ENCODE data around the gene SNX2. TPM values are rescaled to one million over a fixed set of nuclear protein-coding genes. Genes with fewer than 3 reads are reported as not detected.
A peak's percentile ranks its signal among the peaks of the same experiment; 100 is the strongest.
"Not testable (repeated sequence)": the region's sequence is repeated elsewhere in the genome, so short reads cannot be mapped to it uniquely, and the experiment has no call there.

Gene SNX2
- polyA plus RNA-seq, 3 donors = 144 to 179 (median 156) TPM

DNA sequence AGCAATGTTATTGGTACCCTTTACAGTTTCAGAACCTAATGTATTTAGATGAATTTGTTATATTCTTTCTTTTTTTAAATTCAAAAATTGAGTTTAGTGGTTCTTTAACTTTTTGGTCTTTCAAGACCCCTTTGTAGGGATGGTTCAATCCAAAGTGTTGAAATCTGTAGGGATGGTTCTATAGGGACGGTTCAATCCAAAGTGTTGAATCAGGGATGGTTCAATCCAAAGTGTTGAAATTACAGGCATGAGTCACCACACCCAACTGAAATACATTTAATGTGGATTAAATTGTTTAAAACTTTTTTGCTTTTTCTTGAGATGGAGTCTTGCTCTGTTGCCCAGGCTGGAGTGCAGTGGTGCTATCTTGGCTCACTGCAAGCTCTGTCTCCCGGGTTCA lies 30.6 kb downstream of the SNX2 start:
- DNase-seq (ENCODE audit: extremely low read depth in 1 of 11, low read depth in 9 of 11, low spot score in 4 of 11) = no peak

GRCh38 chr5:122810405-122810804 lies 35.5 kb downstream of the SNX2 start:
- no peak for DNase-seq (ENCODE audit: extremely low read depth in 1 of 11, low read depth in 9 of 11, low spot score in 4 of 11)

GRCh38 chr5:122815218-122815767 lies 40.4 kb downstream of the SNX2 start:
- no peak for DNase-seq (ENCODE audit: extremely low read depth in 1 of 11, low read depth in 9 of 11, low spot score in 4 of 11)

DNA sequence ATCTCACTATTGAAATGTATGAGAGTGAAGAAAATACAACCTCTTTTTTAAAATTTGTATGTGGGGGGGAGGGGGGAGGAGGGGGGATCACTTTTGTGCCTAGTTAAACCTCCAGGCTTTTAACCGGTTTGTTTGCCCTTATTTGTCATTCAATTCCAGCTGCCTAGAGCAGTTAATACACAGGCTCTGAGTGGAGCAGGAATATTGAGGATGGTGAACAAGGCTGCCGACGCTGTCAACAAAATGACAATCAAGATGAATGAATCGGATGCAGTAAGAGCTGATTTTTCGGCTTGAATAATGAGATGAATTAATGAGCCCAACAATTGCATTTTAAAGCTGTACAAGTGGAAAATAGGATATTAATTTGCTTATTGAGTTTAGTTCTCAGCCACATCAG lies 41.9 kb downstream of the SNX2 start:
- no peak for DNase-seq (ENCODE audit: extremely low read depth in 1 of 11, low read depth in 9 of 11, low spot score in 4 of 11)

- no peak for DNase-seq (ENCODE audit: extremely low read depth in 1 of 11, low read depth in 9 of 11, low spot score in 4 of 11)
Measured at GRCh38 chr5:122831984-122832383, 57.1 kb downstream of the SNX2 start.

GRCh38 chr5:122835681-122836080 lies 60.8 kb downstream of the SNX2 start:
- no peak for DNase-seq (ENCODE audit: extremely low read depth in 1 of 11, low read depth in 9 of 11, low spot score in 4 of 11)

- DNase-seq (ENCODE audit: extremely low read depth in 1 of 11, low read depth in 9 of 11, low spot score in 4 of 11) = no peak
Measured at GRCh38 chr5:122836947-122837346, 62.1 kb downstream of the SNX2 start.

DNA sequence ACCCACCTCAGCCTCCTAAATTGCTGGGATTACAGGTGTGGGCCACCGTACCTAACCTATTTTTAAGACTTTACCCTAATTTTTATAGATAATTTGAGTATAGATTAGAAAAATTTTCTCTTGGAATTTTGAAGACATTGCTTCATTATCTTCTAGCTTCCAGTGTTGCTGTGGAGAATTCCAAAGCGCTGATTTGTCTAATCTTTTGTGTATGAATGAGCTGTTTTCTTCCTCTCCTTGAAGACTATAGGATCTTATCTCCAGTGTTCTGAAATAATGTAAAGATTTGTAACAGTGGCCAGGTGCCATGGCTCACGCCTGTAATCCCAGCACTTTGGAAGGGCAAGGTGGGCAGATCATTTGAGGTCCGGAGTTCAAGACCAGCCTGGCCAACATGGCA lies 64.9 kb downstream of the SNX2 start:
- no peak for DNase-seq (ENCODE audit: extremely low read depth in 1 of 11, low read depth in 9 of 11, low spot score in 4 of 11)

- DNase-seq (ENCODE audit: extremely low read depth in 1 of 11, low read depth in 9 of 11, low spot score in 4 of 11) = no peak
Measured at GRCh38 chr5:122842016-122842580, 67.2 kb downstream of the SNX2 start.

DNA sequence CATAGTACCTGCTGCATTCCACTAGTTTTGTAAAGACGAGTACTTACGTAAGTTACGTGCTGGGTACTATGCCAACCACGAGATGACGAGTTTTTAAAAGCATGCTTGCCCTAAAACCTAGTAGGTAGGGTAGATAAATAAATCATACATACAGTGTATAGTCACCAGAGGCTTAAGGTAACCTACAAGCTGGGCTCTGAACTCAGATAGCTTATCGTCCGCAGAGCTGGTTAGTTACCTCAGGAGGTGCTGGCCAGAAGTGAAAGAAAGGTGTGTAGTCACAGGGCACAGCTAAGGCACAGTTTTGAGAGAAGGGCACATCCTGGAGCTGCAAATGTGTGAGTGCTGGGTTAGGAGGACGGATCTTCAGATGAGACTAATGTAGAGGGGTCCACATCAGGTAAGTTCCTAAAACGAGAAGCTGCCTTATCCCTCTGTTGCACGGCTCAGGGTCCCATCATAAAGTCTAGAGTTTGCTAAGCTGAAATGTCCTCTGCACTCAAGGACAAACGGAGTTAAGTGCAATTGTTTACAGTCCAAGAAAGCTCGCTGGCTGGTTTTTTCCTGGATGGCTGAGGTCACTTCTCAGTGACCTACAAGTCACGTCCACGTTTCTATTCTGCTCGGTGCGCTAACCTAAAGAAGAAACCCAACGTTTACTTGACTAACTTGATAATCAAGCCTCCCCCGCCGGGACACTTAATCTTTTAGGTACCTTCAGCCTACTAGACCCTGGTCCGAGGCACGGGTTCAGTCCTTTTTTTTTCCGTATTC lies 69.4 kb downstream of the SNX2 start:
- peak in 9 of 11 donors; percentile 3 to 32 (median 17) for DNase-seq (ENCODE audit: extremely low read depth in 1 of 11, low read depth in 9 of 11, low spot score in 4 of 11)

- peak in 3 of 11 donors; percentile 13 to 53 (median 16) for DNase-seq (ENCODE audit: extremely low read depth in 1 of 11, low read depth in 9 of 11, low spot score in 4 of 11)
Measured at GRCh38 chr5:122844910-122845228, 70.0 kb downstream of the SNX2 start.

DNA sequence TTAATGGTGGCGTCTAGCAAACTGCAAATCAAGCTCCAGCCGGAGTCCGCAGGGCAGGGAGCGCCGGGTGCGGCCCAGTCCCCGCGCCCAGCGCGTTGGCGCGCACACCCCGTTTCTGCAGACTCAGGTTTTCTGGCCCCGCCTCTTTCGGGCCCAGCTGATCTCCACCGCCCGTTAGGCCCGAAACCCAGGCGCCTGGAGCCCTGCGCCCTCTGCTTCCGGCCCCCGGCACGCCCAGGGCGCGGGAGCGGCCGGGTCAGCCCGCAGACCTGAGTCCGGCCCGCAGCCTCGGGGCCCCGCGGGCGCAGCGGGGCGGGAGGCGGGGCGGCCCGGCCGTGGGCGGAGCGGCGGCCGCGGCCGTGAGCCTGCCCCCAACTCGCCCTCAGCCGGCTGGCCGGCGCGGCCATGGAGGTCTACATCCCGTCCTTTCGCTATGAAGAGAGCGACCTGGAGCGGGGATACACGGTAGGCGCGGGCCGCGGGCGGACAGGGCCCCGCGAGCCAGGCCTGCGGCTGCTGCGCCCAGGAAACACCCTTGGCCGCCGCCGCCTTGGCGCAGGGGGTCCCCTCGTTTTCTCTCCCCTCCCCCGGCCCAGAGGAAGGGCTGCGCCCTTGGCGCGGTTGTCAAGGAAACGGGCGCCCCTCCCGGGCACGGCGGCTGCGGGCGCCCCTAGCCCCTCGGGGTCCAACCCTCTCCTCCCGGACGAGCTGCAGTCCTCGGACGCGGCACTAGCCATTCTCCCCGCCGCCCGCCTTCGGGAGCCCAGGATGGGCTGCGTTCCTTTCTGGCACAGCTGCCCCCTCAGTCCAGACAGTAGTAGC lies 70.6 kb downstream of the SNX2 start, which contains the start of gene SNX24:
TSS of gene SNX24 (plus strand) at position 385 of the 822 bp plus-strand sequence. CDS start at position 406, 21 bp downstream.
- DNase-seq (ENCODE audit: extremely low read depth in 1 of 11, low read depth in 9 of 11, low spot score in 4 of 11) = peak in 10 of 11 donors; percentile 42 to 74 (median 64)

GRCh38 chr5:122846051-122846550 lies 71.2 kb downstream of the SNX2 start:
- peak in 6 of 11 donors; percentile 6 to 42 (median 16) for DNase-seq (ENCODE audit: extremely low read depth in 1 of 11, low read depth in 9 of 11, low spot score in 4 of 11)

DNA sequence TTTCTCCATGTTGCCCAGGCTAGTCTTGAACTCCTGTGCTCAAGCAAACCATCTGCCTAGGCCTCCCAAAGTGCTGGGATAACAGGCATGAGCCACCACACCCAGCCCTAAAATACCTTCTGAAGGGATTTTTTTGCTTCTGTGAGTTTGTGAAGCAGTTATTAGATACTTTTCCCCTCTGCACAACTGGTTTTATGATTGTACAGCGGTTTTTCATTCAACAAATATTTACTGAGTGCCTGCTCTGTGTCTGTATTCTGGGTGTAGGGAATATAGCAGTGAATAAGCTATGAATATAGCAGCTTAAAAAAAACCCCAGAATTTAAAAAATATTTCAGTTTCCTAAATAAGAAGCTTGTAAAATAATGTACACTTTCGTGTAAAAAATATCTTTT lies 72.8 kb downstream of the SNX2 start:
- no peak for DNase-seq (ENCODE audit: extremely low read depth in 1 of 11, low read depth in 9 of 11, low spot score in 4 of 11)

DNA sequence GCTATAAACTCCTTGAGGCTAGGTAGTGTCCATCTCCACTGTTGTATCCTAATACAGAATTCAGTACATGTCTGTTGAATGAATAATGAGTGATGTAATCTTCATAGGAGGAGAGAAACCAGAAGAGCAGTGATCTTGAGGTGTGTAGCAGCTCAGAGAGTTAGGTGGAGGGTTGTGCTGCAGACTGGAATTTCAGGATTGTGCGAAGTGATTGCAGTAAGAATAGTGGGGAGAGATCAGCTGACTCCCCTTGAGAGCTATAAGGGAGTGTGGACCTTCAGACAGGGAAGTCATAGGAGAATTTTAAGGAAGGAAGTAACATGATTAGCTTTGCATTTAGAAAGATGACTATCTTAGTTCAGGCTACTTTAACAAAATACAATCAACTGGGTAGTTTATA lies 74.9 kb downstream of the SNX2 start:
- DNase-seq (ENCODE audit: extremely low read depth in 1 of 11, low read depth in 9 of 11, low spot score in 4 of 11) = no peak

- not testable (repeated sequence) for DNase-seq (ENCODE audit: extremely low read depth in 1 of 11, low read depth in 9 of 11, low spot score in 4 of 11)
Measured at GRCh38 chr5:122857538-122857937, 82.7 kb downstream of the SNX2 start.

DNA sequence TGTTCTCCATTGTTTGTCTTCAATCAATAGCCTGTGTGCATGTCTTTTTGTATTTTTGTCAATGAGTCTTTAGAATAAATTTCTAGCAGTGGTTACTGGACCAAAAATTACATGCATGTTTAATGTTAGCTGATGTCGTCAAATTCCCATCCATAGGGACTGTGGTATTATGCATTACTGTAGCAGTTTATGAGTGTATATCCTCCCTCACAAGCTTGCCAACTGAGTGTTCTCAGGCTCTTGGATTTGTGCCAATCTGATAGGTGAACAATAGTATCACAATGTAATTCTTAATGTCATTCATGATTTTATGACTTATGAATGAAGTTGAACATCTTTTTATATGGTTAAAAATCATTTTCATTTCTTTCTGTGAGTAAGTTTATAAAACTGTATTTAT lies 83.6 kb downstream of the SNX2 start:
- DNase-seq (ENCODE audit: extremely low read depth in 1 of 11, low read depth in 9 of 11, low spot score in 4 of 11) = no peak

- no peak for DNase-seq (ENCODE audit: extremely low read depth in 1 of 11, low read depth in 9 of 11, low spot score in 4 of 11)
Measured at GRCh38 chr5:122863240-122863639, 88.4 kb downstream of the SNX2 start.

DNA sequence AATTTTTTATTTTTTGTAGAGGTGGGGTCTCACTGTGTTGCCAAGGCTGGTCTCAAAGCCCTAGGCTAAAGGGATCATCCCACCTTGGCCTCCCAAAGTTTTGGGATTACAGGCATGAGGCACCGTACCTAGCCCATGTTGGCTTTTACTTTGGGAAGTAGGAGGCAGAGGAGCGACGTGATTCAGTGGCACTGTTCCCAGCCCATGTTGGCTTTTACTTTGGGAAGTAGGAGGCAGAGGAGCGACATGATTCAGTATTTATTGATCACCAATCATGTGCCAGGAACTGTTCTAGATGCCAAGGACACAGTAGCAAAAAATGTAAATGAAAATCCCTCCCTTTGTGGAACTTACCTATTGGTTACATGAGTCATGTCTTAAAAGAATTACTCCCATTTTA lies 88.8 kb downstream of the SNX2 start:
- no peak for DNase-seq (ENCODE audit: extremely low read depth in 1 of 11, low read depth in 9 of 11, low spot score in 4 of 11)

GRCh38 chr5:122864400-122864799 lies 89.5 kb downstream of the SNX2 start:
- DNase-seq (ENCODE audit: extremely low read depth in 1 of 11, low read depth in 9 of 11, low spot score in 4 of 11) = no peak

Data from renal cortex interstitium (tissue), 11 donors.